ENCODE data around the gene BBX. TPM values are rescaled to one million over a fixed set of nuclear protein-coding genes. Genes with fewer than 3 reads are reported as not detected.
A peak's percentile ranks its signal among the peaks of the same experiment; 100 is the strongest.

BBX gene
- polyA plus RNA-seq, 1 donor from 2014 or later: 112 TPM

GRCh38 chr3:107664614-107665013, 141.9 kb downstream of the BBX start:
- Mint-ChIP-seq H3K4me1 (peaks cover 25 to 41% (median 31%) of the 10 kb centered on the region in 3 donors), H3K27me3 (no peaks in the 10 kb centered on the region), H3K4me3 (peak overlapping the region in 1 of 4 donors; percentile 7), H3K36me3 (no peaks in the 10 kb centered on the region), H3K9me3 (no peaks in the 10 kb centered on the region), H3K27ac (no peak overlapping the region)

GRCh38 chr3:107665351-107665750, 142.6 kb downstream of the BBX start:
- Mint-ChIP-seq H3K36me3 (no peaks in the 10 kb centered on the region), H3K27ac (peak overlapping the region in 1 of 3 donors; percentile 80), H3K27me3 (no peaks in the 10 kb centered on the region), H3K4me3 (no peak overlapping the region), H3K4me1 (peaks cover 25 to 40% (median 29%) of the 10 kb centered on the region in 3 donors), H3K9me3 (no peaks in the 10 kb centered on the region)

GRCh38 chr3:107666853-107667252, 144.1 kb downstream of the BBX start:
- Mint-ChIP-seq H3K27me3 (no peaks in the 10 kb centered on the region), H3K4me3 (no peak overlapping the region), H3K4me1 (peaks cover 18 to 28% (median 23%) of the 10 kb centered on the region in 3 donors), H3K36me3 (no peaks in the 10 kb centered on the region), H3K9me3 (no peaks in the 10 kb centered on the region), H3K27ac (no peak overlapping the region)

GRCh38 chr3:107668416-107668815, 145.7 kb downstream of the BBX start:
- no peaks in the 10 kb centered on the region for H3K9me3 Mint-ChIP-seq
- no peak overlapping the region for H3K27ac Mint-ChIP-seq
- H3K4me1 Mint-ChIP-seq: peaks cover 13 to 28% (median 26%) of the 10 kb centered on the region in 3 donors
- no peaks in the 10 kb centered on the region for H3K27me3 Mint-ChIP-seq
- H3K36me3 Mint-ChIP-seq: no peaks in the 10 kb centered on the region
- H3K4me3 Mint-ChIP-seq: no peak overlapping the region

GRCh38 chr3:107668963-107669362, 146.2 kb downstream of the BBX start:
- Mint-ChIP-seq H3K4me1 (peaks cover 12 to 29% (median 28%) of the 10 kb centered on the region in 3 donors), H3K9me3 (no peaks in the 10 kb centered on the region), H3K4me3 (no peak overlapping the region), H3K27me3 (no peaks in the 10 kb centered on the region), H3K36me3 (no peaks in the 10 kb centered on the region), H3K27ac (no peak overlapping the region)

GRCh38 chr3:107669669-107670068, 146.9 kb downstream of the BBX start:
- H3K9me3 Mint-ChIP-seq: no peaks in the 10 kb centered on the region
- H3K4me1 Mint-ChIP-seq: peaks cover 18 to 36% (median 31%) of the 10 kb centered on the region in 3 donors
- no peak overlapping the region for H3K4me3 Mint-ChIP-seq
- H3K27me3 Mint-ChIP-seq: no peaks in the 10 kb centered on the region
- no peak overlapping the region for H3K27ac Mint-ChIP-seq
- H3K36me3 Mint-ChIP-seq: no peaks in the 10 kb centered on the region

- Mint-ChIP-seq H3K27ac (no peak overlapping the region), H3K4me1 (peaks cover 27 to 44% (median 31%) of the 10 kb centered on the region in 3 donors), H3K9me3 (no peaks in the 10 kb centered on the region), H3K27me3 (no peaks in the 10 kb centered on the region), H3K36me3 (no peaks in the 10 kb centered on the region), H3K4me3 (no peak overlapping the region)
Measured at GRCh38 chr3:107670986-107671385, 148.2 kb downstream of the BBX start.

GRCh38 chr3:107674371-107674770, 151.6 kb downstream of the BBX start:
- Mint-ChIP-seq H3K4me3 (peak overlapping the region in 2 of 4 donors; percentile 41 to 76), H3K27ac (peak overlapping the region; percentile 11 to 88 (median 67)), H3K27me3 (no peaks in the 10 kb centered on the region), H3K9me3 (no peaks in the 10 kb centered on the region), H3K36me3 (no peaks in the 10 kb centered on the region), H3K4me1 (peaks cover 27 to 42% (median 32%) of the 10 kb centered on the region in 3 donors)

GRCh38 chr3:107675233-107675900, 152.6 kb downstream of the BBX start:
- Mint-ChIP-seq H3K9me3 (no peaks in the 10 kb centered on the region), H3K4me1 (peaks cover 27 to 42% (median 30%) of the 10 kb centered on the region in 3 donors), H3K27me3 (no peaks in the 10 kb centered on the region), H3K27ac (peak overlapping the region; percentile 11 to 88 (median 67)), H3K36me3 (no peaks in the 10 kb centered on the region), H3K4me3 (peak overlapping the region; percentile 41 to 82 (median 59))

- Mint-ChIP-seq H3K4me3 (peak overlapping the region in 3 of 4 donors; percentile 1 to 63 (median 9)), H3K4me1 (peaks cover 28 to 45% (median 35%) of the 10 kb centered on the region in 3 donors), H3K27me3 (no peaks in the 10 kb centered on the region), H3K27ac (peak overlapping the region in 1 of 3 donors; percentile 18), H3K9me3 (no peaks in the 10 kb centered on the region), H3K36me3 (no peaks in the 10 kb centered on the region)
Measured at GRCh38 chr3:107676469-107677309, 153.9 kb downstream of the BBX start.

GRCh38 chr3:107679921-107680320, 157.2 kb downstream of the BBX start:
- Mint-ChIP-seq H3K4me3 (no peak overlapping the region), H3K27me3 (no peaks in the 10 kb centered on the region), H3K9me3 (no peaks in the 10 kb centered on the region), H3K36me3 (no peaks in the 10 kb centered on the region), H3K4me1 (peaks cover 22 to 40% (median 29%) of the 10 kb centered on the region in 3 donors), H3K27ac (no peak overlapping the region)

GRCh38 chr3:107680698-107681097, 157.9 kb downstream of the BBX start:
- H3K27me3 Mint-ChIP-seq: no peaks in the 10 kb centered on the region
- H3K9me3 Mint-ChIP-seq: no peaks in the 10 kb centered on the region
- no peak overlapping the region for H3K27ac Mint-ChIP-seq
- no peak overlapping the region for H3K4me3 Mint-ChIP-seq
- H3K36me3 Mint-ChIP-seq: no peaks in the 10 kb centered on the region
- H3K4me1 Mint-ChIP-seq: peaks cover 18 to 40% (median 28%) of the 10 kb centered on the region in 3 donors

GRCh38 chr3:107681396-107681795, 158.6 kb downstream of the BBX start:
- Mint-ChIP-seq H3K27me3 (no peaks in the 10 kb centered on the region), H3K27ac (no peak overlapping the region), H3K4me1 (peaks cover 16 to 37% (median 31%) of the 10 kb centered on the region in 3 donors), H3K4me3 (no peak overlapping the region), H3K9me3 (no peaks in the 10 kb centered on the region), H3K36me3 (peaks cover 4% of the 10 kb centered on the region)

- peak overlapping the region in 1 of 3 donors; percentile 4 for H3K27ac Mint-ChIP-seq
- H3K36me3 Mint-ChIP-seq: peaks cover 4% of the 10 kb centered on the region
- H3K9me3 Mint-ChIP-seq: no peaks in the 10 kb centered on the region
- no peaks in the 10 kb centered on the region for H3K27me3 Mint-ChIP-seq
- H3K4me3 Mint-ChIP-seq: no peak overlapping the region
- H3K4me1 Mint-ChIP-seq: peaks cover 13 to 31% (median 27%) of the 10 kb centered on the region in 3 donors
Measured at GRCh38 chr3:107682580-107682979, 159.8 kb downstream of the BBX start.

GRCh38 chr3:107683447-107683846, 160.7 kb downstream of the BBX start:
- H3K27ac Mint-ChIP-seq: peak overlapping the region in 2 of 3 donors; percentile 4 to 32

More at GRCh38 chr3:107683447-107683846, 160.7 kb downstream of the BBX start:
- Mint-ChIP-seq H3K4me3 (no peak overlapping the region), H3K27me3 (no peaks in the 10 kb centered on the region), H3K36me3 (peaks cover 4% of the 10 kb centered on the region), H3K9me3 (no peaks in the 10 kb centered on the region), H3K4me1 (peaks cover 13 to 35% (median 27%) of the 10 kb centered on the region in 3 donors)
